Neural progenitor cell (in vitro differentiated cells): ENCODE data around the gene CCDC183. TPM values are rescaled to one million over a fixed set of nuclear protein-coding genes. Genes with fewer than 3 reads are reported as not detected.

Source experiments
- DNase-seq: peaks from one replicate; pipeline ENCODE4 v3.0.0-alpha.2; 2016; ENCODE audit warnings: low spot score
- H2AFZ ChIP-seq: fragments of 200-600 bp; sonication (generic); replicated peaks from 2 replicates; pipeline ENCODE4 v1.6.1; 2016; ENCODE audit warnings: antibody characterized with exemption
- H3F3A ChIP-seq: fragments of 200-600 bp; sonication (generic); 2 replicates; pipeline ENCODE4 v1.6.1; 2016; ENCODE audit warnings: antibody characterized with exemption, low read depth
- H3K27ac ChIP-seq: fragments of 200-600 bp; sonication (generic); 2 replicates; pipeline ENCODE4 v1.5.1; 2016; ENCODE audit warnings: mild to moderate bottlenecking
- H3K27me3 ChIP-seq: fragments of 200-600 bp; sonication (generic); 2 replicates; pipeline ENCODE4 v1.6.1; 2016; ENCODE audit warnings: mild to moderate bottlenecking, moderate library complexity
- H3K36me3 ChIP-seq: fragments of 200-600 bp; sonication (generic); 2 replicates; pipeline ENCODE4 v1.5.1; 2016
- H3K4me1 ChIP-seq: fragments of 200-600 bp; sonication (generic); 2 replicates; pipeline ENCODE4 v1.6.1; 2016; ENCODE audit warnings: mixed run types
- H3K4me2 ChIP-seq: fragments of 200-600 bp; sonication (generic); 2 replicates; pipeline ENCODE4 v1.6.1; 2016
- H3K4me3 ChIP-seq: fragments of 200-600 bp; sonication (generic); 2 replicates; pipeline ENCODE4 v1.5.1; 2016
- H3K79me2 ChIP-seq: fragments of 200-600 bp; sonication (generic); 2 replicates; pipeline ENCODE4 v1.6.1; 2016; ENCODE audit warnings: low read depth
- H3K9ac ChIP-seq: fragments of 200-600 bp; sonication (generic); 2 replicates; pipeline ENCODE4 v1.6.1; 2016
- H3K9me3 ChIP-seq: fragments of 200-600 bp; sonication (generic); 2 replicates; pipeline ENCODE4 v1.5.1; 2016; ENCODE audit warnings: low read depth
- H4K20me1 ChIP-seq: fragments of 200-600 bp; sonication (generic); 2 replicates; pipeline ENCODE4 v1.6.1; 2016; ENCODE audit warnings: low read depth
- H3K27ac Mint-ChIP-seq: 3 replicates; pipeline ENCODE4 v1.8.0; 2021; ENCODE audit warnings: mixed read lengths
- H3K27me3 Mint-ChIP-seq: 2 replicates; pipeline ENCODE4 v1.8.0; 2022; ENCODE audit warnings: low read depth, mild to moderate bottlenecking, inconsistent platforms, moderate library complexity, mixed read lengths; ENCODE audit not compliant: insufficient read depth
- H3K36me3 Mint-ChIP-seq: 3 replicates; pipeline ENCODE4 v1.8.0; 2021; ENCODE audit warnings: mixed read lengths
- H3K4me1 Mint-ChIP-seq: 3 replicates; pipeline ENCODE4 v1.8.0; 2021; ENCODE audit warnings: mixed read lengths
- H3K4me3 Mint-ChIP-seq: 3 replicates; pipeline ENCODE4 v1.8.0; 2021; ENCODE audit warnings: mild to moderate bottlenecking, moderate library complexity, mixed read lengths
- H3K9me3 Mint-ChIP-seq: 3 replicates; pipeline ENCODE4 v1.8.0; 2020; ENCODE audit warnings: mixed read lengths
- CTCF ChIP-seq: fragments of 200-600 bp; sonication (generic); IDR thresholded peaks from 2 replicates; pipeline ENCODE4 v1.5.1; 2017; ENCODE audit warnings: antibody characterized with exemption, mild to moderate bottlenecking
- EZH2 ChIP-seq: fragments of 200-600 bp; sonication (generic); IDR thresholded peaks from 2 replicates; pipeline ENCODE4 v1.6.1; 2017; ENCODE audit warnings: antibody characterized with exemption, mild to moderate bottlenecking, moderate library complexity
- EZH2phosphoT487 ChIP-seq: fragments of 200-600 bp; sonication (generic); IDR thresholded peaks from 2 replicates; pipeline ENCODE4 v1.6.1; 2017; ENCODE audit warnings: antibody characterized with exemption
- total RNA-seq: library from RNA; depleted of rRNA; stranded (reverse); fragments of >200 nt; gene quantifications from 2 replicates; pipeline ENCODE4 v1.2.3, GENCODE V29; 2015; ENCODE audit warnings: low replicate concordance

CCDC183 gene
- total RNA-seq, 1 donor from 2014 or later = 0.84 TPM

GRCh38 chr9:136771907-136772415, 24.2 kb upstream of the CCDC183 start:
- Histone ChIP-seq H3K27me3 (peaks cover 19% of the 10 kb centered on the region), H3K27ac (no peak overlapping the region), H2AFZ (no peak overlapping the region), H3K9me3 (no peaks in the 10 kb centered on the region), H3K9ac (no peak overlapping the region), H3K4me2 (no peak overlapping the region), H3K79me2 (no peaks in the 10 kb centered on the region), H3F3A (peaks cover 18% of the 10 kb centered on the region), H3K4me1 (no peaks in the 10 kb centered on the region), H3K4me3 (no peak overlapping the region), H4K20me1 (no peaks in the 10 kb centered on the region), H3K36me3 (no peaks in the 10 kb centered on the region)
- TF ChIP-seq EZH2phosphoT487 = no peak
- TF ChIP-seq EZH2 = no peak
- TF ChIP-seq CTCF = no peak
- DNase-seq = no peak
- Mint-ChIP-seq H3K9me3 (peaks cover 9% of the 10 kb centered on the region), H3K36me3 (no peaks in the 10 kb centered on the region), H3K4me3 (no peak overlapping the region), H3K4me1 (peaks cover 11% of the 10 kb centered on the region), H3K27me3 (peaks cover 11% of the 10 kb centered on the region), H3K27ac (no peak overlapping the region)

DNA sequence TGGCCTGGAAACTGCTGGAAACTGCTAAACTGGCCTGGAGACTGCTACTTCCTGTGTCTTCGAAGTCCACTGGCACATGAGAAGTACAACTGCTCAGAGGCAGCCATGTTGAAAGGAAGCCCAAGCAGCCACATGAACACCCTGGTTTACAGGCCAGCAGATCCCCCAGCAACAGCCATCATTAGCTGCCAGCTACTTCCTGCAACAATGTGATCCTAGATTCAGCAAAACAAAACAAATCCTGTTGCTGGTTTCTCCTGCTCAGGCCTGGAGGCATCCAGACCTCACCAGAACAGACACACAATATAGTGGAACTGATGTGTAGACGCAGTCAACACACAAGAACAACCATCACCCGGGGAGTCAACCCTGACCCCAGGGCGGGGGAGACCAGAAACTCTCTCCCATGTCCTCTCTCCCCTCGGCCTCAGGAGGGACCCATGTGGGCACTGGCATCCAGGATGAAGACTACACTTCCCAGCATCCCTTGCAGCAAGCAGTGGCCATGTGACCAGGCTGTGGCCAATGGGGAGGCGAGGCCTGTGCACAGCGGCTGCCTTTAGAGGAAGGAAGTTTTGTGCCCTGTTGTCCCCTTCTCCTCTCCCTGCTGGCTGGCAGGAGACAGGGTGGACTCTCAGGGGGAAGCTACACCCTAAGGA, 22.6 kb upstream of the CCDC183 start:
- peaks cover 20% of the 10 kb centered on the region for H3K27me3 Mint-ChIP-seq
- H3K9me3 ChIP-seq = no peaks in the 10 kb centered on the region
- no peaks in the 10 kb centered on the region for H3K4me1 ChIP-seq
- no peaks in the 10 kb centered on the region for H3K36me3 ChIP-seq
- H3K79me2 ChIP-seq = no peaks in the 10 kb centered on the region
- peaks cover 18% of the 10 kb centered on the region for H3K9me3 Mint-ChIP-seq
- no peak overlapping the region for H3K9ac ChIP-seq
- H3K4me3 Mint-ChIP-seq = no peak overlapping the region
- peaks cover 19% of the 10 kb centered on the region for H3K27me3 ChIP-seq
- H3K27ac Mint-ChIP-seq = no peak overlapping the region
- no peak overlapping the region for H3K4me3 ChIP-seq
- no peaks in the 10 kb centered on the region for H3K36me3 Mint-ChIP-seq
- H3K27ac ChIP-seq = no peak overlapping the region
- H3F3A ChIP-seq = peaks cover 11% of the 10 kb centered on the region
- TF ChIP-seq CTCF = no peak
- no peak for TF ChIP-seq EZH2phosphoT487
- TF ChIP-seq EZH2 = no peak
- peaks cover 12% of the 10 kb centered on the region for H3K4me1 Mint-ChIP-seq
- H3K4me2 ChIP-seq = no peak overlapping the region
- H4K20me1 ChIP-seq = no peaks in the 10 kb centered on the region
- peak; percentile 56 for DNase-seq
- H2AFZ ChIP-seq = peak overlapping the region; percentile 69

- Histone ChIP-seq H4K20me1 (no peaks in the 10 kb centered on the region), H3F3A (peaks cover 7% of the 10 kb centered on the region), H3K36me3 (no peaks in the 10 kb centered on the region), H3K9ac (no peak overlapping the region), H3K27ac (no peak overlapping the region), H3K9me3 (no peaks in the 10 kb centered on the region), H2AFZ (no peak overlapping the region), H3K4me1 (no peaks in the 10 kb centered on the region), H3K4me2 (no peak overlapping the region), H3K4me3 (no peak overlapping the region), H3K27me3 (peaks cover 25% of the 10 kb centered on the region), H3K79me2 (no peaks in the 10 kb centered on the region)
- H3K27ac Mint-ChIP-seq = no peak overlapping the region
- peaks cover 27% of the 10 kb centered on the region for H3K27me3 Mint-ChIP-seq
- peaks cover 11% of the 10 kb centered on the region for H3K4me1 Mint-ChIP-seq
- H3K36me3 Mint-ChIP-seq = no peaks in the 10 kb centered on the region
- TF ChIP-seq EZH2 = no peak
- TF ChIP-seq CTCF = no peak
- no peak for TF ChIP-seq EZH2phosphoT487
- DNase-seq = no peak
- no peak overlapping the region for H3K4me3 Mint-ChIP-seq
- H3K9me3 Mint-ChIP-seq = peaks cover 23% of the 10 kb centered on the region
Observed at GRCh38 chr9:136774416-136775045, 21.6 kb upstream of the CCDC183 start.
